ENCODE results near the gene PCDHGB5.
"Not testable (repeated sequence)": the region's sequence is repeated elsewhere in the genome, so short reads cannot be mapped to it uniquely, and the experiment has no call there.

Gene PCDHGB5

DNA sequence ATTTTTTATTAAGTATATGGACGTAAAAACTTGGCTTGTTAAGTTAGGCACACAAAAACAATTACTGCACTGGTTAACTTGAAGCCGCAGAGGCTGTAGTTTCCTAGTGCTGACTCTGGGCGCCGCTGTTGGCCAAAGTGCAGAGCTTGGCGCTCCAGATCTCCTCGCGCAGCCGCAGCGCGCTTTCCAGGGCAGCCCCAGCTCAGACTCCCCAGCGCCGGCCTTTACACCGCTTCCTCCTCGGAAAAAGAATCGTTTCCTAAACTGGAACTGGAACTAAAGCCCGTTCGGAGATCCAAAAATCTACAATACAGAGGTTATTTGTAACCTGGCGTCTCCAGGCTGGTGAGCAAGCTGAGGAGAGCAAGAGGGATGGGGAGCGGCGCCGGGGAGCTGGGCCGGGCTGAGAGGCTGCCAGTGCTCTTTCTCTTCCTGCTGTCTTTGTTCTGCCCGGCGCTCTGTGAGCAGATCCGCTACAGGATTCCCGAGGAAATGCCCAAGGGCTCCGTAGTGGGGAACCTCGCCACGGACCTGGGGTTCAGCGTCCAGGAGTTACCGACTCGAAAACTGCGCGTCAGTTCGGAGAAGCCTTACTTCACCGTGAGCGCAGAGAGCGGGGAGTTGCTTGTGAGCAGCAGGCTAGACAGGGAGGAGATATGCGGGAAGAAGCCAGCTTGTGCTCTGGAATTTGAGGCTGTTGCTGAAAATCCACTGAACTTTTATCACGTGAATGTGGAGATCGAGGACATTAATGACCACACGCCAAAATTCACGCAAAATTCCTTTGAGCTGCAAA, at the start of gene PCDHGB5:
Gene PCDHGB5, plus strand, starts transcription at position 192 of the 796 bp plus-strand sequence. Its CDS starts 181 bp downstream, at position 373.
- DNase-seq = not testable (repeated sequence)

DNA sequence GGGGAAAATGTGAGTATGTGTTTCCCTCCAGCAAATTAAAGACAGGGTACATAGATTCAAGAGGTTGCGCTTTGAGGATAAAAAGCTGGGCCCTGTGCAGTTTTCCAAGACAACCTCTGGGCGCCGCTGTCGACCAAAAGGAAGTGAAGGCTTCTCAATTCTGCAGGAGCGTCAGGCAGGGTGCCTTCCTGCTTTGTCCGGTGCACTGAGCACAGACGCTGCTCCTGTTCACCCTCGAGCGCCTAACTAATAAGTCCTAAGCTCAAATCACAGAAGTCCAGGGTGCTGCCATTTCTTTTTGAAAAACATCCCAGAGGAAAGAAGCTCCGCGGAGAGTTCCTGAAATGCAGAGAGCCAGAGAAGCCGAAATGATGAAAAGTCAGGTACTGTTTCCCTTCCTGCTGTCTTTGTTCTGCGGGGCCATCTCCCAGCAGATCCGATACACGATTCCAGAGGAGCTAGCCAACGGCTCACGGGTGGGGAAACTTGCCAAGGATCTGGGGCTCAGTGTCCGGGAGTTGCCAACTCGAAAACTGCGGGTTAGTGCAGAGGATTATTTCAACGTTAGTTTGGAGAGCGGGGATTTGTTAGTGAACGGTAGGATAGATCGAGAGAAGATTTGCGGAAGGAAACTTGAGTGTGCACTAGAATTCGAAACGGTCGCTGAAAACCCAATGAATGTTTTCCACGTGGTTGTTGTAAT, 47.7 kb upstream of the PCDHGB5 start, which contains the start of gene PCDHGB1:
Gene PCDHGB1, plus strand, starts transcription at position 183 of the 703 bp plus-strand sequence. Its CDS starts 162 bp downstream, at position 345.
- peak; percentile 41 for DNase-seq

DNA sequence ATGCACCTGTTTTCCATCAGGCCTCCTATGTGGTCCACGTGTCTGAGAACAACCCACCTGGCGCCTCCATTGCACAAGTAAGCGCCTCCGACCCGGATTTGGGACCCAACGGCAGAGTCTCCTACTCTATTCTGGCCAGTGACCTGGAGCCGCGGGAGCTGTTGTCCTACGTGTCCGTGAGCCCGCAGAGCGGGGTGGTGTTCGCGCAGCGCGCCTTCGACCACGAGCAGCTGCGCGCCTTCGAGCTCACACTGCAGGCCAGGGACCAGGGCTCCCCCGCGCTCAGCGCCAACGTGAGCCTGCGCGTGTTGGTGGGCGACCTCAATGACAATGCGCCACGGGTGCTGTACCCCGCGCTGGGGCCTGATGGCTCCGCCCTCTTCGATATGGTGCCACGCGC, 46.2 kb upstream of the PCDHGB5 start:
- DNase-seq = no peak

DNA sequence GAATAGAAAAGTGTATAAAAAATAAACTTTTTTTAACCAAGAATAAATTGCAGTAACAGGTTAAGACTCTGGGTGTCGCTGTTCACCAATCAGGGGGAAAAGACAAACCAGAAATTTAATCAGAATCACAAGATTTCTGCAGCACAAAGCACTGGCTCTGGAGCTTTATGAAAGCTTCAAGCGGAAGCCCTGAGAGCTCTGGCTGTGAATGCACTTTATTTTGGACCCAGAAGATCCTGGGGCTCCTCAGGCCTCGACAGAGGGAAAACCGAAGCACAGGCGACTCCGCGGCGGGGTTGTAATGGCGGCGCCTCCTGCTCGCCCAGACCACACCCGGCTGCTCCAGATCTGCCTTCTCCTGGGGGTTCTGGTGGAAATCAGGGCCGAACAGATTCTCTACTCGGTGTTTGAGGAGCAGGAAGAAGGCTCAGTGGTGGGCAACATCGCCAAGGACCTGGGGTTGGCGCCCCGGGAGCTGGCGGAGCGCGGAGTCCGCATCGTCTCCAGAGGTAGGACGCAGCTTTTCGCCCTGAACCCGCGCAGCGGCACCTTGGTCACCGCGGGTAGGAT, 42.8 kb upstream of the PCDHGB5 start, which contains the start of gene PCDHGA4:
Gene PCDHGA4, plus strand, starts transcription at position 122 of the 570 bp plus-strand sequence. Its CDS starts 87 bp downstream, at position 209.
- no peak for DNase-seq

DNA sequence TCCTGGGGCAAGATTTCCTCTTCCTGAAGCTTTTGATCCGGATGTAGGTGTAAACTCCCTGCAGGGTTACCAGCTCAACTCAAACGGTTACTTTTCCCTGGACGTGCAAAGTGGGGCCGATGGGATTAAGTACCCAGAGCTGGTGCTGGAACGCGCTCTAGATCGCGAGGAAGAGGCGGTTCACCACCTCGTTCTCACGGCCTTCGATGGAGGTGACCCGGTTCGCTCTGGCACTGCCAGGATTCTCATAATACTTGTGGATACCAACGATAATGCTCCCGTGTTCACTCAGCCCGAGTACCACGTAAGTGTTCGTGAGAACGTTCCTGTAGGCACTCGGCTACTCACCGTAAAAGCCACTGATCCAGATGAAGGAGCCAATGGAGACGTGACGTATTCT, 42.1 kb upstream of the PCDHGB5 start:
- no peak for DNase-seq

DNA sequence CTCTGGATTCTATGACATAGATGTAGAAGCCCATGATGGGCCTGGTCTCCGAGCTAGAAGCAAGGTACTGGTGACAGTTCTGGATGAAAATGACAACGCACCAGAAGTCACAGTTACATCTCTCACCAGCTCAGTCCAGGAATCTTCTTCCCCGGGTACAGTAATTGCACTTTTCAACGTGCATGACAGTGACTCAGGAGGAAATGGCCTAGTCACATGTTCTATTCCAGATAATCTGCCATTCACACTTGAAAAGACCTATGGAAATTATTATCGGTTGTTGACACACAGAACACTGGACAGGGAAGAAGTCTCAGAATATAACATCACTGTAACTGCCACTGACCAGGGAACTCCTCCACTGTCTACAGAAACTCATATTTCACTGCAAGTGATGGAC, 41.6 kb upstream of the PCDHGB5 start:
- no peak for DNase-seq

DNA sequence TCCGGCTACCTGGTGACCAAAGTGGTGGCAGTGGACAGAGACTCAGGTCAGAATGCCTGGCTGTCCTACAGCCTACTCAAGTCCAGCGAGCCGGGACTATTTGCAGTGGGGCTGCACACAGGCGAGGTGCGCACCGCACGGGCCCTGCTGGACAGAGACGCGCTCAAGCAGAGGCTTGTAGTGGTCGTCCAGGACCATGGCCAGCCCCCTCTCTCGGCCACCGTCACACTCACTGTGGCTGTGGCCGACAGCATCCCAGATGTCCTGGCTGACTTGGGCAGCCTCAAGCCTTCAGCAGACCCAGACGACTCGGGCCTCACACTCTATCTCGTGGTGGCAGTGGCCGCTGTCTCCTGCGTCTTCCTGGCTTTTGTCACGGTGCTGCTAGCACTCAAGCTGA, 40.8 kb upstream of the PCDHGB5 start:
- DNase-seq = no peak

DNA sequence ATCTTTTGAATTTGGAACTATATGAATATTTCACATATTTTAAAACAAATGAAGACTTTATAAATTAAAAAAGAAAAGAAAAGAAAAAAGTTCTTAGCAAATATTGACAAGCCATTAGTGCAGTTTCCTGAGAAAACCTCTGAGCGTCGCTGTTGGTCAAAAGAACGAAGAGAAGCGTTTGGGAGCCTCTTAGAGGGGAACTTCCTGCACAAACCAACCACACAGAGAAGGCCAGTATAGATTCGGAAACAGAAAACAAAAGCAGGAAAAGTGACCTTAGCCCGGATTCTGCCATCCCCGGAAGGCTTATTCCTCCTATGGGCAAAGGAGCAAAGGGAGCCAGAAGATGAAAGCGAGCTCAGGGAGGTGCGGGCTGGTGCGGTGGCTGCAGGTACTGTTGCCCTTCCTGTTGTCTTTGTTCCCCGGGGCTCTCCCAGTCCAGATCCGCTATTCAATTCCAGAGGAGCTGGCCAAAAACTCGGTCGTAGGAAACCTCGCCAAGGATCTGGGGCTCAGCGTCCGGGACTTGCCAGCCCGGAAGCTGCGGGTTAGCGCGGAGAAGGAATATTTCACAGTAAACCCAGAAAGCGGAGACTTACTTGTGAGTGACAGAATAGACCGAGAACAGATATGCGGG, 37.8 kb upstream of the PCDHGB5 start, which contains the start of gene PCDHGB2:
Gene PCDHGB2, plus strand, starts transcription at position 205 of the 637 bp plus-strand sequence. Its CDS starts 142 bp downstream, at position 347.
- peak; percentile 32 for DNase-seq

DNA sequence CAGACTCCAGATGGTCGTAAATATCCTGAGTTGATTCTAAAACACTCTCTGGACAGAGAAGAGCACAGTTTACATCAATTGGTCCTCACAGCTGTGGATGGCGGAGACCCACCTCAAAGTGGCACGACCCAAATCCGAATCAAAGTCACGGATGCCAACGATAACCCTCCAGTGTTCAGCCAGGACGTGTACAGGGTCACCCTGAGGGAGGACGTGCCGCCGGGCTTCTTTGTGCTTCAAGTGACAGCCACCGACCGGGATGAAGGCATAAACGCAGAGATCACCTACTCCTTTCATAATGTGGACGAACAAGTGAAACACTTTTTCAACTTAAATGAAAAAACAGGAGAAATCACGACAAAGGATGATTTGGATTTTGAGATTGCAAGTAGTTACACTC, 37.1 kb upstream of the PCDHGB5 start:
- no peak for DNase-seq

DNA sequence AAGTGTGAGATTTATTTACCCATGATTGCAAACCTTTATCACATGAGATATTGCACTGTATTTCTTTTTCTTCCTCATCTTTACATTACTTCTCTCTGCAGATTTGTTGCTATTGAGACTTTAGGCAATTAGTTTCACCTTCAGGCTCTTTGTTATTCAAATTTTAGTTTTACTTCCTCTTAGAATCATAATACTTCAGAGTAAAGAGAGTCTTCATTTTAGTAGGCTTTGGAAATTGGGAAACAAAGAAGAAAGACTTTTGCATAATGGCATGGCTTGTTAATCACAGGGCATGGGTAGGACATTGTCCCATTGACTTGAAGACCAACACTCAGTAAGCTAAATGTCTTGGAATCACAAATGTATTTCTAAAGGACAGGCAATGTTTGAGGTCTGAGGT, 35.0 kb upstream of the PCDHGB5 start:
- no peak for DNase-seq

DNA sequence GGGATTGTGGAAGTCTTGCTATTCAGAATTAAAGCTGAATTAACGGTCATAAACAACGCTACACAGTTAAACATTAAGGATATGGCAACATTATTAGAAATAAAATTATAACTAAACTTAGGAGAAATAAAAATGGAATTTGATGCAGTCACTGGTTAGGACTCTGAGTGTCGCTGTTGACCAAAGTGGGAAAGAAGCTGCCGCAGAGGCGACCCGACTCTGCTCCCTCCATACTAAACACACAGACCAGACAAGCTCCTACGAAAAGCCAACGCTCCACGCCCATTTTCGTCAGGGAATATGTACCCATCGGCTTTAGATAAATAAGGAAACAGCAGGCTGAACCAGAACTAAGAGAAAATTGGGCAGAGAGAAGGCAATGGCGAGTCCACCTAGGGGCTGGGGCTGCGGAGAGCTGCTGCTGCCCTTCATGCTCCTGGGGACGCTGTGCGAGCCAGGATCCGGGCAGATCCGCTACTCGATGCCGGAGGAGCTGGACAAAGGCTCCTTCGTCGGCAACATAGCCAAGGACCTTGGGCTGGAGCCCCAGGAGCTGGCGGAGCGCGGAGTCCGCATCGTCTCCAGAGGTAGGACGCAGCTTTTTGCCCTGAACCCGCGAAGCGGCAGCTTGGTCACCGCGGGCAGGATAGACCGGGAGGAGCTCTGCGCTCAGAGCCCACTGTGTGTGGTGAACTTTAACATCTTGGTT, 33.6 kb upstream of the PCDHGB5 start, which contains the start of gene PCDHGA5:
Gene PCDHGA5, plus strand, starts transcription at position 211 of the 709 bp plus-strand sequence. Its CDS starts 169 bp downstream, at position 380.
- DNase-seq = no peak

DNA sequence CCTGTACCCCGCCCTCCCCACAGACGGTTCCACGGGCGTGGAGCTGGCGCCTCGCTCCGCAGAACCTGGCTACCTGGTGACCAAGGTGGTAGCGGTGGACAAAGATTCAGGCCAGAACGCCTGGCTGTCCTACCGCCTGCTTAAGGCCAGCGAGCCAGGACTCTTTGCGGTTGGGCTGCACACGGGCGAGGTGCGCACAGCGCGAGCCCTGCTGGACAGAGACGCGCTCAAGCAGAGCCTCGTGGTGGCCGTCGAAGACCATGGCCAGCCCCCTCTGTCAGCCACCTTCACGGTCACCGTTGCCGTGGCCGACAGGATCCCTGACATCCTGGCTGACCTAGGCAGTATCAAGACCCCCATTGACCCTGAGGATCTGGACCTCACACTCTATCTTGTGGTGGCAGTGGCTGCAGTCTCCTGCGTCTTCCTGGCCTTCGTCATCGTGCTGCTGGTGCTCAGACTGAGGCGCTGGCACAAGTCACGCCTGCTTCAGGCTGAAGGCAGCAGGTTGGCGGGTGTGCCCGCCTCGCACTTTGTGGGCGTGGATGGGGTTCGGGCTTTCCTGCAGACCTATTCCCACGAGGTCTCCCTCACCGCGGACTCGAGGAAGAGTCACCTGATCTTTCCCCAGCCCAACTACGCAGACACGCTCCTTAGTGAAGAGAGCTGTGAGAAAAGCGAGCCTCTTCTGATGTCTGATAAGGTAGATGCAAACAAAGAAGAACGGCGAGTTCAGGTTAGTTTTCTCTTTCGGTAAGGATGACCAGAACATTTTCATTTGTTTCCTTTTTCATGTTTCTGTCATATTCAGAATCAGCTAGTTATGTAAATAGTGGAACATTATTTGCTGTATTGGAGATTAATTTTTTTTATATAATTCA, 31.5 kb upstream of the PCDHGB5 start:
- no peak for DNase-seq

DNA sequence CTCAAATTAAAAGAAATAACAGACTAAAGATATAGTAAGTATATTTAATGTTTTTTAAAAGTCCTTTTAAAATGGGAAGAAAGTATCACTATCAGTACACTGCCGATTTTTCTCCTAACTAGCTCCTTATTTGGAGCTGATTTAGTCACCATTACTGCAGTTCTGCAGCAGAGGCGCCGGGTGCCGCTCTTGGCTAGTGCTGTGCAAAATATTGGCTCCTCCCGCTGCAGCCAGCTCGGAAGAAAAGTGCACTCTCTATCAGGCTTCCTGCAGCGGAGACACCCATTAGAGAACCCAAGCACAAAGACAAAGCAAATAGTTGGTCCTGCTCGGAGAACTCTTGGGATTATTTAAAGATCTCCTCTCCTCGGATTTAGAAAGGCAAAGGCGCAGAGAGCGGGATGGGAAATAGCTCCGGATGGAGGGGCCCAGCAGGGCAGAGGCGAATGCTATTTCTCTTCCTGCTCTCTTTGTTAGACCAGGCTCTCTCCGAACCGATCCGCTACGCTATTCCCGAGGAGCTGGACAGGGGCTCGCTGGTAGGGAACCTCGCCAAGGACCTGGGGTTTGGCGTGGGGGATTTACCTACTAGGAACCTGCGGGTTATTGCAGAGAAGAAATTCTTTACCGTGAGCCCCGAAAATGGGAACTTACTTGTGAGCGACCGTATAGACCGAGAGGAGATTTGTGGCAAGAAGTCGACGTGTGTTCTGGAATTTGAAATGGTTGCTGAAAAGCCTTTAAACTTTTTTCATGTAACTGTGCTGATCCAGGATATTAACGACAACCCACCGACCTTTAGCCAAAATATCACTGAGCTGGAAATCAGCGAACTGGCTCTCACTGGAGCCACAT, 27.5 kb upstream of the PCDHGB5 start, which contains the start of gene PCDHGB3:
Gene PCDHGB3, plus strand, starts transcription at position 249 of the 855 bp plus-strand sequence. Its CDS starts 153 bp downstream, at position 402.
- DNase-seq = no peak

DNA sequence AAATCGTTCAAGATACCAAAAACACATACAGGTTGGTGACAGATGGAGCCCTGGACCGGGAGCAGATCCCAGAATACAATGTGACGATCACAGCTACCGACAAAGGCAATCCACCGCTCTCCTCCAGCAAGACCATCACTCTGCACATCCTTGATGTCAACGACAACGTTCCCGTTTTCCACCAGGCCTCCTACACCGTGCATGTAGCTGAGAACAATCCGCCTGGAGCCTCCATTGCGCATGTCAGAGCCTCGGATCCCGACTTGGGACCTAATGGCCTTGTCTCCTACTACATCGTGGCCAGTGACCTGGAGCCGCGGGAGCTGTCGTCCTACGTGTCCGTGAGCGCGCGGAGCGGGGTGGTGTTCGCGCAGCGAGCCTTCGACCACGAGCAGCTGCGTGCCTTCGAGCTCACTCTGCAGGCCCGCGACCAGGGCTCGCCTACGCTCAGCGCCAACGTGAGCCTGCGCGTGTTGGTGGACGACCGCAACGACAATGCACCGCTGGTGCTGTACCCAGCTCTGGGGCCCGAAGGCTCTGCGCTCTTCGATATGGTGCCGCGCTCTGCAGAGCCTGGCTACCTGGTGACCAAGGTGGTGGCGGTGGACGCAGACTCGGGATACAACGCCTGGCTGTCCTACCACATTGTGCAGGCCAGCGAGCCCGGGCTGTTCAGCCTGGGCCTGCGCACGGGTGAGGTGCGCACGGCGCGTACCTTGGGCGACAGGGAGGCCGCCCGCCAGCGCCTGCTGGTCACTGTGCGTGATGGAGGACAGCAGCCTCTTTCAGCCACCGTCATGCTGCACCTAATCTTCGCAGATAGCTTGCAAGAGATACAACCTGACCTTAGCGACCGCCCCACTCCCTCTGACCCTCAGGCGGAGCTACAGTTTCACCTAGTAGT, 25.9 kb upstream of the PCDHGB5 start:
- DNase-seq = no peak

DNA sequence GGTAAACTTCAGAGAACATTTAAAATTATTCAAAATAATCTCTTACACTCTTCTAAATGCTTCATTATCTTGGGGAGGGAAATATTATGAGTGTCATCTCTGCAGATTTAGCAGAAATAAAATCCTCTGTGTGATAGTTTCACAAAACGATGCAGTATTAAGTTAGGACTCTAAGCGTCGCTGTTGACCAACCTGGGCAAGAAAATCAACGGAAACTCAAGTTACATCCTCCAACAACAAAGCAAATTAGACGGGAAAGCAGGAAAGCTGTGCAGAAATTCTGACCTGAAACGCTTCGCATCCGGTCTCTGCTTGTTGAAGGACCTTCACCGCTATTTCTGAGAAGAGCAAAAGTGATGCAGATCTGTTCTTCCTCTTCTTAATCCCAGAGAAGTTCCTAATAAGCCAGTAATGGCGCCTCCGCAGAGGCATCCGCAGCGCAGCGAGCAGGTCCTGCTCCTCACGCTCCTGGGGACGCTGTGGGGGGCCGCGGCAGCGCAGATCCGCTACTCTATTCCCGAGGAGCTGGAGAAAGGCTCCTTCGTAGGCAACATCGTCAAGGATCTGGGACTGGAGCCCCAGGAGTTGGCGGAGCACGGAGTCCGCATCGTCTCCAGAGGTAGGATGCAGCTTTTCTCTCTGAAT, 24.0 kb upstream of the PCDHGB5 start, which contains the start of gene PCDHGA6:
Gene PCDHGA6, plus strand, starts transcription at position 219 of the 645 bp plus-strand sequence. Its CDS starts 193 bp downstream, at position 412.
- DNase-seq = no peak

DNA sequence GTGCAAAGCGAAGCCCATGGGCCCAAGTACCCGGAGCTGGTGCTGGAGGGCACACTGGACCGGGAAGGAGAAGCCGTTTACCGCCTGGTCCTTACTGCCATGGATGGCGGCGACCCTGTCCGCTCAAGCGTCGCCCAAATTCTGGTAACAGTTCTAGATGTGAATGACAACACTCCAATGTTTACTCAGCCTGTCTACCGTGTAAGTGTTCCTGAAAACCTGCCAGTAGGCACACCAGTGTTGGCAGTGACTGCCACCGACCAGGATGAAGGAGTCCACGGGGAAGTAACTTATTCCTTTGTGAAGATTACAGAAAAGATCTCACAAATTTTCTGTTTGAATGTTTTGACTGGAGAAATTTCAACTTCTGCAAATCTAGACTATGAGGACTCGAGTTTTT, 23.1 kb upstream of the PCDHGB5 start:
- no peak for DNase-seq

DNA sequence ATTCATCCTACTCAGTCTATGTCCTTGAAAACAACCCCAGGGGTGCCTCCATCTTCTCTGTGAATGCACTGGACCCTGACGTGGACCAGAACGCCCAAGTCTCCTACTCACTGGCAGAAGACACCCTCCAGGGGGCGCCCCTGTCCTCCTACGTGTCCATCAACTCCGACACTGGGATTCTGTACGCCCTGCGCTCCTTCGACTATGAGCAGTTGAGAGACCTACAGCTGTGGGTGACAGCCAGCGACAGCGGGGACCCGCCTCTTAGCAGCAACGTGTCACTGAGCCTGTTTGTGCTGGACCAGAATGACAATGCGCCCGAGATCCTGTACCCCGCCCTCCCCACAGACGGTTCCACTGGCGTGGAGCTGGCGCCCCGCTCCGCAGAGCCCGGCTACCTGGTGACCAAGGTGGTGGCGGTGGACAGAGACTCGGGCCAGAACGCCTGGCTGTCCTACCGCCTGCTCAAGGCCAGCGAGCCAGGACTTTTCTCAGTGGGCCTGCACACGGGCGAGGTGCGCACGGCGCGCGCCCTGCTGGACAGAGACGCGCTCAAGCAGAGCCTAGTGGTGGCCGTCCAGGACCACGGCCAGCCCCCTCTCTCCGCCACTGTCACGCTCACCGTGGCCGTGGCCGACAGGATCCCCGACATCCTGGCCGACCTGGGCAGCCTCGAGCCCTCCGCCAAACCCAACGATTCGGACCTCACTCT, 22.1 kb upstream of the PCDHGB5 start:
- DNase-seq = not testable (repeated sequence)
